GM23248 (cell line): Measurements from ENCODE around the gene NPB. TPM values are rescaled to one million over a fixed set of nuclear protein-coding genes. Genes with fewer than 3 reads are reported as not detected.

Source experiments
- DNase-seq: peaks from one replicate; pipeline ENCODE4 v3.0.0-alpha.2; 2015
- H2AFZ ChIP-seq: fragments of 200-600 bp; sonication (generic); 2 replicates; pipeline ENCODE4 v1.6.1; 2016; ENCODE audit warnings: antibody characterized with exemption
- H3F3A ChIP-seq: fragments of 200-600 bp; sonication (generic); 2 replicates; pipeline ENCODE4 v1.6.1; 2016; ENCODE audit warnings: mild to moderate bottlenecking, antibody characterized with exemption, mixed run types; ENCODE audit not compliant: insufficient read depth
- H3K27ac ChIP-seq: fragments of 200-600 bp; sonication (generic); 2 replicates; pipeline ENCODE4 v1.5.1; 2016; ENCODE audit warnings: mild to moderate bottlenecking
- H3K27me3 ChIP-seq: fragments of 200-600 bp; sonication (generic); replicated peaks from 2 replicates; pipeline ENCODE4 v1.6.1; 2016; ENCODE audit warnings: mild to moderate bottlenecking; ENCODE audit not compliant: insufficient read depth
- H3K36me3 ChIP-seq: fragments of 200-600 bp; sonication (generic); 2 replicates; pipeline ENCODE4 v1.6.1; 2016; ENCODE audit warnings: low read depth, mild to moderate bottlenecking
- H3K4me1 ChIP-seq: fragments of 200-600 bp; sonication (generic); 2 replicates; pipeline ENCODE4 v1.6.1; 2016; ENCODE audit warnings: mild to moderate bottlenecking; ENCODE audit not compliant: insufficient read depth
- H3K4me2 ChIP-seq: fragments of 200-600 bp; sonication (generic); one replicate; pipeline ENCODE4 v1.6.1; 2016; ENCODE audit warnings: mild to moderate bottlenecking; ENCODE audit not compliant: unreplicated experiment
- H3K4me3 ChIP-seq: fragments of 200-600 bp; sonication (generic); 2 replicates; pipeline ENCODE4 v1.5.1; 2016; ENCODE audit warnings: mild to moderate bottlenecking
- H3K79me2 ChIP-seq: fragments of 200-600 bp; sonication (generic); 2 replicates; pipeline ENCODE4 v1.6.1; 2016; ENCODE audit warnings: mild to moderate bottlenecking; ENCODE audit not compliant: insufficient read depth
- H3K9ac ChIP-seq: fragments of 200-600 bp; sonication (generic); 2 replicates; pipeline ENCODE4 v1.6.1; 2016; ENCODE audit warnings: mild to moderate bottlenecking
- H3K9me2 ChIP-seq: fragments of 200-600 bp; sonication (generic); 2 replicates; pipeline ENCODE4 v1.6.1; 2016; ENCODE audit warnings: mixed run types, mild to moderate bottlenecking, moderate library complexity; ENCODE audit not compliant: insufficient read depth
- H3K9me3 ChIP-seq: fragments of 200-600 bp; sonication (generic); one replicate; pipeline ENCODE4 v1.6.1; 2017; ENCODE audit warnings: low read depth
- H4K20me1 ChIP-seq: fragments of 200-600 bp; sonication (generic); 2 replicates; pipeline ENCODE4 v1.6.0; 2016; ENCODE audit not compliant: insufficient read depth
- EZH2 ChIP-seq: fragments of 200-600 bp; sonication (generic); IDR thresholded peaks from 2 replicates; pipeline ENCODE4 v1.6.1; 2018; ENCODE audit warnings: antibody characterized with exemption, mild to moderate bottlenecking; ENCODE audit not compliant: insufficient read depth, poor library complexity, severe bottlenecking
- EZH2phosphoT487 ChIP-seq: fragments of 200-600 bp; sonication (generic); IDR thresholded peaks from 2 replicates; pipeline ENCODE4 v1.6.1; 2018; ENCODE audit warnings: antibody characterized with exemption, moderate library complexity, mild to moderate bottlenecking, low read depth; ENCODE audit not compliant: insufficient read depth
- WGBS, 2 experiments: methylation state at CpG; one replicate each; pipeline ENCODE4 v1.1.6; 2015 to 2017; ENCODE audit warnings: low lambda C conversion rate in 2 of 2, low coverage in 1 of 2; ENCODE audit errors: missing lambda C conversion rate in 2 of 2; 5-methylcytosine and 5-hydroxymethylcytosine counted together
- in situ Hi-C: fragments of 300-500 bp; cut with MboI; formaldehyde crosslinking; loops from 2 replicates; pipeline ENCODE4 v1.15.0; 2020
- polyA plus RNA-seq: library from polyadenylated mRNA; unstranded; fragments of >200 nt; fragmentation: Nextera tagmentation; extraction: Ambion mirVana; gene quantifications from 2 replicates; pipeline ENCODE4 v1.2.1, GENCODE V29; 2016
- total RNA-seq: library from RNA; depleted of rRNA; stranded (reverse); fragments of >200 nt; shearing (Covaris generic); gene quantifications from 2 replicates; pipeline ENCODE4 v1.2.3, GENCODE V29; 2014

Gene NPB
- total and polyA plus RNA-seq, 2 experiments from 2014 or later, result 1.1 to 2.4 TPM

GRCh38 chr17:81871387-81872230 lies 30.4 kb upstream of the NPB start:
- Histone ChIP-seq H3K36me3 (no peaks in the 10 kb centered on the region), H3K9me2 (no peaks in the 10 kb centered on the region), H3K9ac (peak overlapping the region; percentile 96), H3K27ac (peak overlapping the region; percentile 90), H3K4me1 (peaks cover 5% of the 10 kb centered on the region), H4K20me1 (no peaks in the 10 kb centered on the region), H2AFZ (peak overlapping the region; percentile 75), H3F3A (peaks cover 20% of the 10 kb centered on the region), H3K4me2 (peak overlapping the region; percentile 78), H3K4me3 (peak overlapping the region; percentile 86), H3K27me3 (no peaks in the 10 kb centered on the region), H3K79me2 (peaks cover 43% of the 10 kb centered on the region), H3K9me3 (no peaks in the 10 kb centered on the region)
- TF ChIP-seq EZH2phosphoT487, result no peak
- no peak for TF ChIP-seq EZH2
- in situ Hi-C loops, result no loop called here
- DNase-seq, result peak; percentile 95
- 1 to 2% methylated on average over 65 to 85 of the region's 86 CpGs for WGBS, 2 experiments

- H3K4me3 ChIP-seq, result no peak overlapping the region
- no peaks in the 10 kb centered on the region for H4K20me1 ChIP-seq
- H2AFZ ChIP-seq, result no peak overlapping the region
- H3K36me3 ChIP-seq, result peaks cover 8% of the 10 kb centered on the region
- DNase-seq, result no peak
- H3F3A ChIP-seq, result peaks cover 22% of the 10 kb centered on the region
- no peak for TF ChIP-seq EZH2phosphoT487
- no peak for TF ChIP-seq EZH2
- in situ Hi-C loops, result no loop called here
- no peak overlapping the region for H3K4me2 ChIP-seq
- 95 to 100% methylated on average over 5 of the region's 5 CpGs for WGBS, 2 experiments
- no peaks in the 10 kb centered on the region for H3K27me3 ChIP-seq
- no peaks in the 10 kb centered on the region for H3K9me2 ChIP-seq
- H3K79me2 ChIP-seq, result peaks cover 23% of the 10 kb centered on the region
- no peak overlapping the region for H3K9ac ChIP-seq
- no peak overlapping the region for H3K27ac ChIP-seq
- H3K4me1 ChIP-seq, result peaks cover under 1% of the 10 kb centered on the region; the same call in 1 of the 2 replicates
- no peaks in the 10 kb centered on the region for H3K9me3 ChIP-seq
Measured at GRCh38 chr17:81877569-81877968, 24.5 kb upstream of the NPB start.

- Histone ChIP-seq H3K36me3 (peaks cover 8% of the 10 kb centered on the region), H3F3A (peaks cover 15% of the 10 kb centered on the region), H3K4me3 (no peak overlapping the region), H3K4me2 (no peak overlapping the region), H3K9me3 (no peaks in the 10 kb centered on the region), H2AFZ (no peak overlapping the region), H4K20me1 (no peaks in the 10 kb centered on the region), H3K79me2 (peaks cover 23% of the 10 kb centered on the region), H3K27me3 (no peaks in the 10 kb centered on the region), H3K27ac (no peak overlapping the region), H3K9ac (no peak overlapping the region), H3K9me2 (no peaks in the 10 kb centered on the region), H3K4me1 (no peaks in the 10 kb centered on the region)
- in situ Hi-C loops, result no loop called here
- TF ChIP-seq EZH2, result no peak
- no peak for TF ChIP-seq EZH2phosphoT487
- WGBS, 2 experiments, result 91 to 96% methylated on average over 3 of the region's 3 CpGs
- DNase-seq, result no peak
Measured at GRCh38 chr17:81878294-81878693, 23.7 kb upstream of the NPB start.

- H3F3A ChIP-seq, result peaks cover 10% of the 10 kb centered on the region; the same call in 1 of the 2 replicates
- no peak overlapping the region for H3K9ac ChIP-seq
- no peaks in the 10 kb centered on the region for H3K4me1 ChIP-seq
- H3K27me3 ChIP-seq, result no peaks in the 10 kb centered on the region
- TF ChIP-seq EZH2 (no peak), EZH2phosphoT487 (no peak)
- H3K9me2 ChIP-seq, result no peaks in the 10 kb centered on the region
- peaks cover 8% of the 10 kb centered on the region for H3K36me3 ChIP-seq
- in situ Hi-C loops, result no loop called here
- no peaks in the 10 kb centered on the region for H3K9me3 ChIP-seq
- no peak overlapping the region for H2AFZ ChIP-seq
- H3K79me2 ChIP-seq, result peaks cover 25% of the 10 kb centered on the region; the same call in 1 of the 2 replicates
- WGBS, 2 experiments, result 96 to 99% methylated on average over 5 of the region's 5 CpGs
- H3K4me3 ChIP-seq, result no peak overlapping the region
- no peak for DNase-seq
- no peak overlapping the region for H3K4me2 ChIP-seq
- H3K27ac ChIP-seq, result no peak overlapping the region
- H4K20me1 ChIP-seq, result no peaks in the 10 kb centered on the region
Measured at GRCh38 chr17:81879121-81879520, 22.9 kb upstream of the NPB start.
